Activated CD8-positive, alpha-beta memory T cell treated with anti-CD3 and anti-CD28 coated beads, Interleukin-2, amount 50 U/mL, for 4 hours (primary cell): Measurements from ENCODE around the gene FBH1.
"Not testable (repeated sequence)": the region's sequence is repeated elsewhere in the genome, so short reads cannot be mapped to it uniquely, and the experiment has no call there.

Source experiments
- DNase-seq: peaks from one replicate; pipeline ENCODE4 v3.0.0-alpha.2; 2020

FBH1 gene

GRCh38 chr10:5876181-5876768, 13.8 kb upstream of the FBH1 start:
- no peak for DNase-seq

DNA sequence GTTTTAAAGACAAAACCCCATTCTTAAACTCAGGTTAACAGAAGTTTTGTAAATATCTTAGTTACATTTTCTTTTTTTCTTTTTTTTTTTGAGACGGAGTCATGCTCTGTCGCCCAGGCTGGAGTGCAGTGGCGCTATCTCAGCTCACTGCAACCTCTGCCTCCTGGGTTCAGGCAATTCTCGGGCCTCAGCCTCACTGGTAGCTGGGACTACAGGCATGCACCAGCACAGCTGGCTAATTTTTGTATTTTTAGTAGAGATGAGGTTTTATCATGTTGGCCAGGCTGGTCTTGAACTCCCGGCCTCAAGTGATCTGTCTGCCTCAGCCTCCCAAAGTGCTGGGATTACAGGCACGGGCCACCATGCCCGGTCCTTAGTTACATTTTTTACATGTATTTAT, 13.0 kb upstream of the FBH1 start:
- not testable (repeated sequence) for DNase-seq

- DNase-seq = no peak
These were observed 7.1 kb upstream of the FBH1 start for GRCh38 chr10:5882961-5883360.

- no peak for DNase-seq
These were observed 4.4 kb upstream of the FBH1 start for GRCh38 chr10:5885619-5886018.

DNA sequence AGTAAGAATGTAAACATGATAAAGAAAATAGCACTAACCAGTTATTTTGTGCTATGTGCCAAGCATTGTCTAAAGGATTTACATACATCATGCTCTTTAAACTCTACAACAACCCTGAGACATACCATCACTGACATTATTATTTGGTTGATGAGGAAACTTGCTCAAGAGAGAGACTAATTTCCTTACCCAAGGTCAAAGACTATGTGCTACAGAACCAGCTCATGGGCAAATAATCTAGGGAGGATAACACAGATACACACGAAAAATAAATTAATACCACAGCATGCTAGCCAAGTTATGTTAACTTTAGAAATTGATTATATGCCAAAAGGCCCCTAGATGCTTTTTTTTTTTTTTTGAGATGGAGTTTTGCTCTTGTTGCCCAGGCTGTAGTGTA, 3.0 kb upstream of the FBH1 start:
- DNase-seq = no peak

- DNase-seq = no peak
These were observed 2.4 kb upstream of the FBH1 start for GRCh38 chr10:5887641-5888040.

DNA sequence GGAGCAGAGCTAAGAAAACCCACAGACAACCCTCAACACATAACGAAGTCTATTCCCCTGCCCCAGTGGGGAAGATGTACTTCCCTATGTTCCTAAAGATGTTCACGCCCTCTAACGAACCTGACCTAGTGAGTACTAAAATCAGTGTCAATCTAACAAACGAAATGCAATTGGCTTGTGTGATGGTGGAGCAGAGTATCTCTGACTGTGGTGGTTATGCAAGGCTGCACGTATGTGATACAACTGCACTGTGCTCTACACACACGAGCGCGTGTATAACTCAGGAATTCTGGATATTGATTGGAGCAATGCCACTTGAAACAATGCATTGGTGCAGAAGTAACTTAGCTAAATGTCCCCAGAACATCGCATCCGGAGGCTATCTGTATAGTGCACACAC, 1.7 kb upstream of the FBH1 start:
- no peak for DNase-seq

DNA sequence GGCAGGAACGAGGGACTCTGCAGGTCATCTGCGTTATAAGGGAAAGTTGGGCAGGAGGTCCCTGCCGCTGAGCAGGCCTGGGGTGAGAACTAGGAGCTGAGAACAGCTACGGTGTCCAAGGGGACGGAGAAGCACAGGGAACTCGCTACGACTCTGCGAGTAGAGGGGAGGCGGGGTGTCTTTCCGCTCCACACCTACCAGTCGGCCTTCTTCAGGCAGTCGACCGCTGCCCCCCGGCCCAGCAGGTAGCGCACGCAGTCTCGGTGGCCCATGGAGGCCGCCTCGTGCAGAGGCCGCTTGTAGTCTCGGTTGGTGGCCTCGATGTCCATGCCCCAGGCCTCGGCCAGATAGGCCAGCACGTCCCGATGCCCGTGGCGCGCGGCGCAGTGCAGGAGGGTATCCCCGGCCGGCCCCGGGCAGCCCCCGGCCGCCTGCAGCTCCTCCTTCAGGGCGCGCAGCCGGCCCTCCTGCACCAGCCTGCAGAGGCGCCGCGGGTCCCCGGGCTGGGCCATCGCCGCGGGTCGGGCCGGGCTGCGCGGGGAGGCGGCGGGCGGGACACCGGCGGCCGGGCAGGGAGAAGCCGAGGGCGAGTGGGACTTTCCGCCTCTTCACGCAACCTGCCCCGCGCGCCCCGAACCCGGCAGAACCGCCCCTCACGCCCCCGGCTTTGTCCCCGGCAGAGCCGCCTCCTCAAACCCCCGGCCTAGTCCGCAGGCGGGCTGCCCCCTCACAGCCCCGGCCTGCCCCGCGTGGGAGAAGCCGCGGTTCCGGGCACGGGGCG, 1.0 kb upstream of the FBH1 start:
- DNase-seq = no peak

DNA sequence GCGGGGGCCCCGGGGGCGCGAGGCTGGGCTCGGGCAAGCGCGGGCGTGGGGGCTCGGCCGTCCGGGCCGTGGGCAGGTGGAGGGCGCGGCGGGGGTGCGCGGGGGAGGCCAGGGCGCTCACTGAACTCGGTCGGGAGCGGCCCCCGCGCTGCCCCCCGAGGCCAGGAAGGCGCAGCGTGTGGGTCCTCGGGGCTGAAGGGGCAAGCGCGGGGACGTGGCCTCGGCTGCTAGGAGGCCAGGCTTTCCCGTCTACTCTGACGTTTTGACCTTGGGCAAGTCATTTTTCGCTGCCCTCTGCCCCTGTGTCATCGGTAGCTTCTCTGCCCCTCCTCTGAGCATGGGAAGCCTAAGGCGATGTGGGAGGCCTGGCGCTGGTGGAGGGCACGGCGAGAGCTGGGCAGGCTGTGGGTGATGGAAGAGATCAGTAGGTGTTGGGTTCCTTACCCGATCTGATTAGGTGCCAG, 441 bp downstream of the FBH1 start:
- DNase-seq = no peak

- no peak for DNase-seq
These were observed 966 bp downstream of the FBH1 start for GRCh38 chr10:5891009-5891408.

- DNase-seq = no peak
These were observed 2.0 kb downstream of the FBH1 start for GRCh38 chr10:5892007-5892406.

DNA sequence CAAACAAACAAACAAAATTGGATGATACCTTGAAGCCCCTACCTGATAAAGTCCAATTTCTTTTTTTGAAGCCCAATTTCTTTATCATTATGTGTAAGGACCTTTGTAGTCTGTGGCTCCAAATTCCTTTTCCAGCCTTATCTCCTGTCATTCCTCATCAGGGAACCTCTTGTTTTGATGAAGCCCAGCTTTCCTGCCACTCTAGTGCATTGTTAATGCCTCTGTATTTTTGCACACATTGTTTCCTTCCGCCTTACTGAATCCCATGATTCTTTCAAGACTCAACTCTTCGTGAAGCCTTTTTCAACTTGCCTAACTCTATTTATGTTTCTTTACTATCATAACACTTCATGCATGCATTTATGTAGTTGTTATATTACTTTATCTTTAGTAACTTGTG, 3.3 kb downstream of the FBH1 start:
- no peak for DNase-seq

DNA sequence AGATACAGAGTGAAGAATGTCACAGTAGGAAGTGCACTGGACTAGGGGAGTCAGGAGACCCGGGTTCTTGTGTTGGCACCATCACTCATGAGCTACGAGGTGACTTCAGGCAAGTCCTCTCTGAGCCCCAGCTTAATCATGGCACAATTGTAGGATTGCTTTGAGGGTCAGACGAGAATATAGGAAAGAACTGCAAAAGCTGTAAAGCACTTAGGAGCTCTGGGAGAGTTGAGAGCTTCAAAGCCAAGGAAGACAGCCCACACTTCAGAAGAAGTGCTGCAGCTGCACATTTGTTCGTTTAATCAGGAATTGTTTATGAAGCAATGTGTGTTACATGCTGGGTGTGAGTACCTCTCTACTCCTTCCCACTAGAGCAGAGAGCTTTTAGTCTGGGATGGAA, 4.4 kb downstream of the FBH1 start:
- no peak for DNase-seq

DNA sequence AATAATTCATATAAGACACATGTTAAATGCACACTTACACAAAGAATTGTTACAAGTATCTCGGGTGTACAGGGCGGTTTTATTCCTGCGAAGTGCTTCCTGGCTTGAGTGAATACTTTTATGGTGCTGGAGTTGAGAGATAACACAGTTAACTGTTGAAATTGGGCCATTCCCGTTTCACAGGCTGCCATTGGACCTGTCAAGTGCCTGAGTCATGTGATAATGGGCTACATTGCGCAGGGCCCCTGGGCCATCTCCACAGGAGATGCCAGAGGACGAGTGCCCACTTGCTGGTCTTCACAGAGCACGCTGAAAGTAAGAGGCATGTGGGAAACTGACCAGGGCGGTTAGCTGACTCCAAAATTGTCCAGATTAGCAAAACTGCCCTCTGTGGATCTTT, 4.8 kb downstream of the FBH1 start:
- DNase-seq = no peak

DNA sequence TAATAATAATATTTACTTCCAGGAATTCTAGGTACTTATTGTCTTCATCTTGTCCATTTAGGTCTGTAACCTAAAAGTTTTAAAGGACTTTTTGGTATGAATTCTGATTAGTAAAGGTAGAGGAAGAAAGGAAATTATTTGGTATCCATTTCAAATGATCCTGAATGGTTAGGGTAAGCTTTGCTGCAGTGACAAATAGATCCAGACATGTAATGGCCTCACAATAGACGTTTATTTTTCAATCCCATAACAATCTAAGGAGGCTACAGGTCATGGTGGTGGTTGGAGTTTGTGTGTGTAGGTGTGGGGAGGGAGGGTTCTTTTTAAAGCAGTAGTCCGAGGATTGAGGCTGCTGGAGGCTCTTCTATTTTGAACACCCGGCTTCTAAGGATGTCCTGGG, 5.3 kb downstream of the FBH1 start:
- no peak for DNase-seq

DNA sequence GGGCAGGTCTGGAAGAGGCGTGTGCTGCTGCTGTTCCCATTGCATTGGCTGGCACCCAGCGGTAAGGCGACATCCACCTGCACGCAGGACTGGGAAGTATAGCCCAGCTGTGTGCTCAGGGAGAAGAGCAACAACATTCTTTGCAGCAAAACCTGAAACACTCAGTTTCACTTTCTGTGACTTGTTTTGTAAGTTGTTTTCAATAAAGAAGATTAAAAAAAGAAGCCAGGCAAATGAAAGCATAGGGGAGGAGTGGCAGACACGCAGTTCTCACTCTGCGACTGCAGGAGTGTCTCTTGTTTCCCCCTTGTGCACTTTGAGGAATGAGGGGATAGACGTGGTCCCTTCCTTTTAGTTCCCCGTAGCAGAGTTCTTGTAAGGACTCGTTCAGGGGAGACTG, 5.8 kb downstream of the FBH1 start:
- no peak for DNase-seq

GRCh38 chr10:5896208-5897052, 6.4 kb downstream of the FBH1 start:
- no peak for DNase-seq

DNA sequence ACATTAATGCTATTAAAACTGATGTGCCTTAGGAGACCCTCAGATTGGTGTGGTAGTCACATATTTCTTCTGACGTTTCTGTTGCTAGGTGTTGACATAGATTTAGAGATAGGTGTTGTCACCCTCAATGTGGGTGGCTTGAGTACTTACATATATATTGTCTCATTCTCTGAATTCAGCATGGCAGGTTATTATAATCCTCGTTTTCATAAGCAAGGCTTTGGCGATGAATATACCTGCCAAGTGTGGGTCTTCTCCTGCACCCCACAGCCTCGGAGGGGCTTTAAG, 7.0 kb downstream of the FBH1 start:
- DNase-seq = no peak

- no peak for DNase-seq
These were observed 7.5 kb downstream of the FBH1 start for GRCh38 chr10:5897504-5897903.

GRCh38 chr10:5898163-5898562, 8.1 kb downstream of the FBH1 start:
- DNase-seq = no peak

GRCh38 chr10:5900247-5900646, 10.2 kb downstream of the FBH1 start:
- no peak for DNase-seq

DNA sequence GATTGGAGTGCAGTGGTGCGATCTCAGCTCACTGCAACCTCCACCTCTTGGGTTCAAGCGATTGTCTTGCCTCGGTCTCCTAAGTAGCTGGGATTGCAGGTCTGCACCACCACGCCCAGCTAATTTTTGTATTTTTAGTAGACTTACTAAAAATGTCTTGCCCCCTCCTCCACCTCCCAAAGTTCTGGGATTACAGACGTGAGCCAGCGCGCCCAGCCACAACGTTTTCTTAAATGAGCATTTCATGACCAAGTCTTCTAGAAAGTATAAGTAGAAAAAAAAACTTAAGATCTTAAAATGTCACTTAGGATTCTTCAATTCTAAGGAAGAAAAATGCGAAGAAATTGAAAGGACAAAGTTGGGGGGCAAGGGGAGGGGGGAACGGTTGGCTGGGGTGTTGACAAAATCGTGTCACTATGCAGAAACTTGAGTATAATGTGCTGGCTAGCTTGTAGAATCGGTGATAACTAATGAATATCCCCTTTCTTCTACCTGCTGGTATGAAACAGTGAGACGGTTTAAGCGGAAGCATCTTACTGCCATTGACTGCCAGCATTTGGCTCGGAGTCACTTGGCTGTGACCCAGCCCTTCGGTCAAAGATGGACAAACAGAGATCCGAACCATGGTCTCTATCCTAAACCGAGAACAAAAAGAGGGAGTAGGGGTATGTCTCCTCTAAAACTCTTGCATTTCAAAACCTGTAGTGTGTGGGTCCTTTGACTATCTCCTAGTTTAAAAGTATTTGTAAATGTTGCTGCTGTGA, 12.7 kb downstream of the FBH1 start:
- DNase-seq = no peak

DNA sequence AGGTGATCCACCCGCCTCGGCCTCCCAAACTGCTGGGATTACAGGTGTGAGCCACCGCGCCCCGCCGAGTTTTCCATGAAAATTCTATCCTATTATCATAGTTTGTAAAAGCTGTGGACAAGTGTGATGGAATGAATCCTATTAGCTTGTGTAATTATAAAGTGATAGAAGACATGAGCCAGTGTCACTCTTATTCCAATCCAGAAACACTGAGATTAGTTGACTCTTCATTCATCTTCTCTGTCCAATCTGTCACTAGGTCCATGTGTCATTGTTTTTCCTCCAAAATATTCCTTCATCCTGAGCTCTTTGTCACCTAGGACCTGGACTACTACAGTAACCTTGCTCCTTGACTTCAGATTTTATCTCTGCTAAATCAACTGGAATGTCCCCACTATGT, 13.5 kb downstream of the FBH1 start:
- no peak for DNase-seq
